Amniotic epithelial cell (primary cell): ENCODE data around the gene CZIB.
"Not testable (repeated sequence)": the region's sequence is repeated elsewhere in the genome, so short reads cannot be mapped to it uniquely, and the experiment has no call there.

Source experiments
- DNase-seq: peaks from one replicate; pipeline ENCODE4 v3.0.0-alpha.2; 2010; ENCODE audit warnings: low read depth

CZIB gene

GRCh38 chr1:53188099-53188498 is 32.3 kb downstream of the CZIB start:
- DNase-seq: no peak

- DNase-seq: no peak
Observed at GRCh38 chr1:53187401-53187800, 33.0 kb downstream of the CZIB start.

- DNase-seq: no peak
Observed at GRCh38 chr1:53186533-53186932, 33.9 kb downstream of the CZIB start.

GRCh38 chr1:53185955-53186297 is 34.5 kb downstream of the CZIB start:
- DNase-seq: not testable (repeated sequence)

GRCh38 chr1:53183095-53183990 is 37.1 kb downstream of the CZIB start:
- DNase-seq: peak; percentile 99

GRCh38 chr1:53182716-53183094 is 37.7 kb downstream of the CZIB start:
- DNase-seq: no peak

GRCh38 chr1:53182111-53182593 is 38.3 kb downstream of the CZIB start:
- DNase-seq: peak; percentile 82

GRCh38 chr1:53180951-53181350 is 39.5 kb downstream of the CZIB start:
- DNase-seq: no peak

- peak; percentile 74 for DNase-seq
Observed at GRCh38 chr1:53180226-53180625, 40.2 kb downstream of the CZIB start.

- peak; percentile 57 for DNase-seq
Observed at GRCh38 chr1:53176452-53177208, 43.8 kb downstream of the CZIB start.

- DNase-seq: no peak
Observed at GRCh38 chr1:53174971-53175913, 45.2 kb downstream of the CZIB start.

GRCh38 chr1:53172426-53173128 is 47.9 kb downstream of the CZIB start:
- DNase-seq: peak; percentile 27

- no peak for DNase-seq
Observed at GRCh38 chr1:53166912-53167311, 53.5 kb downstream of the CZIB start.

GRCh38 chr1:53166366-53166765 is 54.1 kb downstream of the CZIB start:
- no peak for DNase-seq

GRCh38 chr1:53165408-53165961 is 54.9 kb downstream of the CZIB start:
- DNase-seq: no peak
